ENCODE results near the gene FADS3. TPM values are rescaled to one million over a fixed set of nuclear protein-coding genes. Genes with fewer than 3 reads are reported as not detected.
A peak's percentile ranks its signal among the peaks of the same experiment; 100 is the strongest.

FADS3 gene
- total RNA-seq, 2 donors from 2014 or later: 6.9 to 18.7 TPM

- intact Hi-C loops (cut with DNase I, micrococcal nuclease): no loop called here
- ATAC-seq: no peak
- peak in 1 of 2 donors; percentile 16 for DNase-seq
Observed at GRCh38 chr11:61916737-61917333, 25.5 kb upstream of the FADS3 start.

GRCh38 chr11:61914471-61915171, 23.3 kb upstream of the FADS3 start:
- intact Hi-C loops (cut with DNase I, micrococcal nuclease): no loop called here
- no peak for ATAC-seq

GRCh38 chr11:61913699-61914395, 22.5 kb upstream of the FADS3 start:
- no peak for ATAC-seq
- intact Hi-C loops (cut with DNase I, micrococcal nuclease): no loop called here
- DNase-seq: no peak

More at GRCh38 chr11:61914471-61915171, 23.3 kb upstream of the FADS3 start:
- no peak for DNase-seq

- intact Hi-C loops (cut with DNase I, micrococcal nuclease): no loop called here
- ATAC-seq (no peak), DNase-seq (peak in 1 of 2 donors; percentile 4)
Observed at GRCh38 chr11:61912991-61913698, 21.8 kb upstream of the FADS3 start.

- DNase-seq (peak in 1 of 2 donors; percentile 11), ATAC-seq (no peak)
- intact Hi-C loops (cut with DNase I, micrococcal nuclease): no loop called here
Observed at GRCh38 chr11:61912530-61912898, 21.2 kb upstream of the FADS3 start.

- DNase-seq (peak in 1 of 2 donors; percentile 4), ATAC-seq (no peak)
- intact Hi-C loops (cut with DNase I, micrococcal nuclease): no loop called here
Observed at GRCh38 chr11:61911701-61912529, 20.6 kb upstream of the FADS3 start.

GRCh38 chr11:61911128-61911700, 19.9 kb upstream of the FADS3 start:
- intact Hi-C loops (cut with DNase I, micrococcal nuclease): no loop called here
- peak in 1 of 2 donors; percentile 3 for DNase-seq

GRCh38 chr11:61910187-61911127, 19.1 kb upstream of the FADS3 start:
- no peak for ATAC-seq
- peak in 1 of 2 donors; percentile 7 for DNase-seq

More at GRCh38 chr11:61911128-61911700, 19.9 kb upstream of the FADS3 start:
- ATAC-seq: no peak

GRCh38 chr11:61908730-61909316, 17.5 kb upstream of the FADS3 start:
- DNase-seq (peak; percentile 56 to 59), ATAC-seq (no peak)
- intact Hi-C loops (cut with DNase I, micrococcal nuclease): no loop called here

More at GRCh38 chr11:61910187-61911127, 19.1 kb upstream of the FADS3 start:
- intact Hi-C loops (cut with DNase I, micrococcal nuclease): no loop called here

- DNase-seq (no peak), ATAC-seq (no peak)
- intact Hi-C loops (cut with DNase I, micrococcal nuclease): no loop called here
Observed at GRCh38 chr11:61907871-61908729, 16.8 kb upstream of the FADS3 start.

- DNase-seq (no peak), ATAC-seq (no peak)
- intact Hi-C loops (cut with DNase I, micrococcal nuclease): no loop called here
Observed at GRCh38 chr11:61907282-61907681, 15.9 kb upstream of the FADS3 start.

- DNase-seq (no peak), ATAC-seq (no peak)
- intact Hi-C loops (cut with DNase I, micrococcal nuclease): no loop called here
Observed at GRCh38 chr11:61906522-61906909, 15.2 kb upstream of the FADS3 start.

GRCh38 chr11:61905801-61906521, 14.6 kb upstream of the FADS3 start:
- intact Hi-C loops (cut with DNase I, micrococcal nuclease): no loop called here
- ATAC-seq (no peak), DNase-seq (no peak)

GRCh38 chr11:61905067-61905696, 13.8 kb upstream of the FADS3 start:
- DNase-seq: no peak
- ATAC-seq: no peak
- intact Hi-C loops (cut with DNase I, micrococcal nuclease): no loop called here
